ENCODE measurements around the gene CHN2.

CHN2 gene

DNA sequence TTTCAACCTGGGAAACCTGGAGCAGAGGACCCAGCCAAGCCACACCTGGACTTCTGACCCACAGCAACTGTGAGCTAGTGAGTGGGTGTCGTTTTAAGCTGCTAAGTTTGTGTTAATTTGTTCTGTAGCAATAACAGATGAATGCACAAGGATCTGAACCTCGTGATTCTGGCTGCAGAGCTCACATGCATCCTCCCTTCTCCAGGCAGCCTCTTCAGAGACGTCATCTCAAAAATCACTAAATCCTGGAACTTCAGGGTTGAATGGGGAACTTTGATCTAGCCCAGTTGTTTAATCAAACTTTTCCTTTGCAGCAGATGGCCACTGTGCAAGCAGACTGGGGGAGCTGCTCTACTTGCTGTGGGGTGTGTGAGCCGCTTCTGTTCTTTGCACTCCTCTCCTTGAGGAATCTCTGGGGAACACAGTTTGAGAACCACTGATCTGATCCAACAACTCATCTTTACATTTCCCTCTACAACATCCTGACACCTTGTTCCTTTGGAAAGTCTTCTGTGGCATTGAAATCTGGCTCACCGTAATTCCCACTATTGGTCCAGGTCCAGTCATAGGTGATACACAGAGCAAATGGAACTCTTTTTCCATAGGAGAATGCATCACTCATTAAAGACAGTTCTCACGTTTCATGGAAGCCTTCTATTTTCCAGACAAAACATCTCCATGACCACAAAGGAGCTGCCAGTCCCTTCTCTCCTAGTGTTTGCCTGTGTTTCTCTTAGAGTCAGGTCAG, 90.3 kb downstream of the CHN2 start:
- H3K36me3 ChIP-seq (ENCODE audit: insufficient read depth, low read length) = no peaks in the 10 kb centered on the region
- H3K9me3 ChIP-seq (ENCODE audit: control insufficient read depth, insufficient read depth, low read length) = no peaks in the 10 kb centered on the region
- peaks cover 17% of the 10 kb centered on the region for H3K4me1 ChIP-seq (ENCODE audit: insufficient read depth, low read length)
- H3K9ac ChIP-seq (ENCODE audit: low read depth, low read length) = no peak overlapping the region

DNA sequence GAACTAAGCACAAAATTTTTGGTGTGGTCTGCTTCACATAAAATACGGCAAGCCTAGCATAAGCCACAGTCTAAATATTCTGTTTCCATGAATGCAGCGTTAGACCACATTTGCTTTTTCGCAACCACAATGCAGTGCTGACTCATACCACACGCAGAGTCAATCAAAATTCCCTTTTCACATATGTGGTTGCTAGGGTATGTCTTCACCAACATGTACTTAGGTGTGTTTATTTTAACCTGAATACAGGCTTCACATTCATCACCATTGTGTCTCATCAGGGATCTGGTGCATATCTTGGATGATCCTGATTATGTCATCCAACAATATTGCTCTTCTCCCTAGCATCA, 90.8 kb downstream of the CHN2 start:
- peaks cover 22% of the 10 kb centered on the region for H3K4me1 ChIP-seq (ENCODE audit: insufficient read depth, low read length)

DNA sequence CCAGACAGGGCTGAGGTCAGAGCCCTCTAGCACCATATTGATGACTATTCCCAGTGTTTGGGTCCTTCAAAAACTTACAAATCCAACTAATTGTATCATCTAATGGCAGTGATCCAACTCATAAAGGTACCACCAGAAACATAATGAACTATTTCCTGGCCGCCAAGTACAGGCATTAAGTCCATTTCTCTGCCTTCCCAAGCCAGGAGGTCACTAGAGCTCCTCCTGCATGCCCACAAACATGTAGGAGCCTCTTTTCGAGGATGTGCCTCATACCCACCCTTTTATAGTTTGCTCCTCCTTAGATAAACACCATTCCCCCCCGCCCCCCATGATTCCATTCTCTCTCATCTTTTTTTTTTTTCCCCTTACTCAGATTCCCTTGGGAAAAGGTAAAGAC, 91.3 kb downstream of the CHN2 start:
- Histone ChIP-seq H3K4me1 (ENCODE audit: insufficient read depth, low read length) (peaks cover 22% of the 10 kb centered on the region), H3K9ac (ENCODE audit: low read depth, low read length) (no peak overlapping the region), H3K9me3 (ENCODE audit: control insufficient read depth, insufficient read depth, low read length) (no peaks in the 10 kb centered on the region), H3K36me3 (ENCODE audit: insufficient read depth, low read length) (no peaks in the 10 kb centered on the region)

More for the DNA sequence above, 90.8 kb downstream of the CHN2 start:
- Histone ChIP-seq H3K36me3 (ENCODE audit: insufficient read depth, low read length) (no peaks in the 10 kb centered on the region), H3K9me3 (ENCODE audit: control insufficient read depth, insufficient read depth, low read length) (no peaks in the 10 kb centered on the region), H3K9ac (ENCODE audit: low read depth, low read length) (no peak overlapping the region)

DNA sequence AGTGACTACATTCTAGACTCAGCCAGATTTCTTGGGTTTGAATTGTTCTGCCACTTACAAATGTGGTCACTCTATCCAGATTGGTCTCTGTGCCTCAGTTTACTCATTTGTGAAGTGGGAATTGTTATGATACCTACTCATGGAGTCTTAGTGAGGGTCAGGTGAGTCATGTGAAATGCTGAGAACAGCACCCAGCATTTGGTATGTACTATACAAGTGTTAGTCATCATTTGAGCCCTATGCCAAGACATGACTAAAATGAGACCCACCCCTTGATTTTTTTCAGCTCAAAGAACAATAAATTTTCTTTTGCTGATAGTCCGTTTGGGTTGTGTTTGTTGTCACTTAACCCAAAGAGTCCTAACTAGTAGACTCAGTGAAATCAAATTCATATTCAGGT, 92.8 kb downstream of the CHN2 start:
- Histone ChIP-seq H3K9ac (ENCODE audit: low read depth, low read length) (no peak overlapping the region), H3K36me3 (ENCODE audit: insufficient read depth, low read length) (no peaks in the 10 kb centered on the region), H3K4me1 (ENCODE audit: insufficient read depth, low read length) (peaks cover 22% of the 10 kb centered on the region), H3K9me3 (ENCODE audit: control insufficient read depth, insufficient read depth, low read length) (no peaks in the 10 kb centered on the region)

DNA sequence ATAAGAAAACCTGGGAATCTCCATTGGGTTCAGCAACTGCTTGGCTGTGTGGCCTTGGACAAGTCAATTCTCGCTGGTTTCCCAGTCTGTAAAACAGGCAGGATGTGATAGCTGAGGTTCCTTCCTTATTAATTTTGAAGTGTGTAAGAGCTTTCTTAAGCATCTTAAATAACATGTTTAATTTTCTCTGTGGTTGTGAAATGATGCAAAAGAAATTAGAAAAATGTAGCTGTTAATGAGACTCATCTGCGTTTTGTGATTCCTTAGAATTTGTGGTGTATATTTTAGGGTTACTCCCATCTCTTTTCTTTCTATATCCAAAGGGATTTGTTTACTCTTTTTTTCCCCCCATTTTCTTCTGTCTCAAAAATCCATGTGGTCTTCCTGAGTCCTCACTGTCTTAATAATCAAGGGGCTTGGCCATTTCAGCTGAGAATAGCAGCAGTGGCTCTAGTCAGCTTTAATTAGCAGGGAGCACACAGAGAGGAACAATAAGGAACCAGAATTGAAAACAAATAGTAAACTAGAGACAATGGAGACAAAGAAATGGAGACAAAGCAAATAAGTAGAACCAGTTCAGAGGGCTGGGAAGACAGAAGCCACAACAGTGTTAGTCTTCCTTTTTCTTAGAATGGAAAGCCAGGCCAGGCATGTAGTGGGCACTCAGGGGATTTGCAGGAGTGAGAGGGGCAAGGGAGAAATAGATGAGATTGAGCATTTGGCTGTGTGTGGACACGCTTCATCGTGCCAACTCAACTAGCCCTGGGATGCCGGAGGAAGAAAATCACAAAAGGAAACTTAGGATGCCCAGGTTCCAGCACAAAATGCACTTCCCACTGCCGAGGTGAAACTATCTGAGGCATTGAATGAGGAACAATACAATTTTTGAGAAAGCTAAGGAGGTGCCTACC, 93.9 kb downstream of the CHN2 start:
- Histone ChIP-seq H3K4me1 (ENCODE audit: insufficient read depth, low read length) (peaks cover 16% of the 10 kb centered on the region), H3K36me3 (ENCODE audit: insufficient read depth, low read length) (no peaks in the 10 kb centered on the region), H3K9me3 (ENCODE audit: control insufficient read depth, insufficient read depth, low read length) (no peaks in the 10 kb centered on the region), H3K9ac (ENCODE audit: low read depth, low read length) (no peak overlapping the region)

DNA sequence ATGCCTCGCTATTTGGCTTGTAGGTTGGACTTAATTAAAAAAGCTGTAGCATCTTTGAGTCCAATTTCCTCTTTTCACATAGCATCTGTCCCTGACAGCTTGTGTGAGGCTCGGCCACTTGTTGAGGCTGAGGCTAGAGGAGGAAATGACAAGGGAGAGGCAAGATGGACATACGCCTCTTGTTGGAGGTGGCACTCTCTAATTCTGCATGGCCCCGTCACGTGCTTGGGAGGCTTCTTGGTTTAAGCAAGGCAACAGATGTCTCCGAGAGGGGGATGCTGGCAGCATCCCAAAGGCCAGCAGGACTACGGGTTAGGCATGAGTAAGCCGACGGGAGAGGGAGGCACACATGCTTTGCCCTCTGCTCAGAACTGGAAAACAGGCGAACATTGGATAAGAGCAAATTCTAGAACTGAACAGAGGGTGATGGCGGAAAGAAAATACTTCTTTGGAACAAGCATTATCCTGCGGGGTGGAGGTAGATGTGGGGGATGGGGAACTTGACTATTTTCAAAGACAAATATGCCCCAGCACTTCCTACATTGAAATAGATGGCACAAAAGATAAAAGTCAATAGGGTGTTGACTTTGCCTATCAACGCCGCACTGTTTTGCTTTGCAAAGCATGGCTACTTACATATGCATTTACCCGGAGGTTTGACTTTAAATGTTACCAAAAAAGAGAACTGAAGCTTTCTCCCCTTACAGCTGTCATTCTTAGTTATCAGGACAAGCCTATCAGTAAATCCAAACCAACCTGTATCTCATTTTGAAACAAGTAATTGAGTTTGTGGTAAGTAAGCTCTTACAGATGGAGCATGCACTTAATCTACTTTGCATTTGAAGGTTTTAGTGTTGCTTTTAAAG, 94.8 kb downstream of the CHN2 start:
- Histone ChIP-seq H3K9ac (ENCODE audit: low read depth, low read length) (no peak overlapping the region), H3K4me1 (ENCODE audit: insufficient read depth, low read length) (peaks cover 16% of the 10 kb centered on the region)

DNA sequence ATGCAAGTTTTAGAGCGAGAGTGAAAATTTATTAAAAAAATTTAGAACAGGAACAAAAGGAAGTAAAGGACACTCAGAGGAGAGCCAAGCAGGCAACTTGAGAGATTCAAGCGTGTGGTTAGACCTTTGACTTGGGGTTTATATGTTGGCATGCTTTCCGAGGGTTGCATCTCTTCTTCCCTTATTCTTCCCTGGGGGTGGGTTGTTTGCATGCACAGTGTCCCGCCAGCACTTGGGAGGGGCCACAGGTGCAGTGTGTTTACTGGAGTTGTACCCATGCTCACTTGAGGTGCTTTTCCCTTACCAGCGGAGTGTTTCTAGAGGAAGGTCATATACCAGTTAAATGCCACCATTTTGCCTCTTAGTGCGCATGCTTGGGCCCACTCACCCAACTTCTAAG, 96.3 kb downstream of the CHN2 start:
- Histone ChIP-seq H3K4me1 (ENCODE audit: insufficient read depth, low read length) (peaks cover 16% of the 10 kb centered on the region), H3K36me3 (ENCODE audit: insufficient read depth, low read length) (no peaks in the 10 kb centered on the region), H3K9ac (ENCODE audit: low read depth, low read length) (no peak overlapping the region), H3K9me3 (ENCODE audit: control insufficient read depth, insufficient read depth, low read length) (no peaks in the 10 kb centered on the region)

More for the DNA sequence above, 94.8 kb downstream of the CHN2 start:
- Histone ChIP-seq H3K36me3 (ENCODE audit: insufficient read depth, low read length) (no peaks in the 10 kb centered on the region), H3K9me3 (ENCODE audit: control insufficient read depth, insufficient read depth, low read length) (no peaks in the 10 kb centered on the region)

DNA sequence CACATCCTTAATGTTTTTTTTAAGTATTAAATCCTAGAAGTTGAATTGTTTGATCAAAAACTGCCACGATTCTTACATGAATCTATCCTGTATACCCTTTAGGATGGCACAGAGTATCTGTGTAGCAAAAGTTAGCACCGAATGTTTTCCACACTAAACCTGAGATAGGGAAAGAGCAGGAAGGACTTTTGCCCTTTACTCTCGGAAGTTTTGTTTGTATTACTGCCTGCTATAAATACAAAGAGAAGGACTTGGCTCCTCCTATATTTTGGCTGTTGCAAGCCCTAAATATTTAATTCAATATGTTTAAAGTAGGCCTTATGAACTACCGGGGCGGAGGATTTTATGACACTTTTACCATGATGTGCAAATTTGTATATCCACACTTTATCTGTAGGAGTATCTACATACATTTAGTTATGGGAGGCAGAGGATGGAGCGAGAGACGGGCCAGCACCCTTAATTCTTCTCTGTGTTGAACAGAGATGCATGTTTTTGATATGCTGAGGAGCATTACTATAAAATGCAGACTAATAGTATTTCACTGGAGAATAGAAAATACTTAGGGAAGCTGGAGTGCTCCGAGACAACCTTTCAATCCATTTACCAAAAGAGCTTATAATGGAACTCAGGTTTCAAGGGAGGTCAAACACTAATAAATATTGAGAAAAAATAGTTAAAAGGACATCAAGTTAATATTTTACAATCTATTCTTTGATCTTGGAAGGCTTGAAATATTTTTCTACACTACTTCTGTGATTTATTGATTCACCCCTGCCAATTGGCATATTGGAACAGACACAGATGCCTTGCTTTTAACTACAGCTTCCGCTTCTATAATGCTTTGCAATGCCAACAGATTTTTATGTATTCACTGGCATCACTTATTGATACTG, 97.4 kb downstream of the CHN2 start:
- Histone ChIP-seq H3K4me1 (ENCODE audit: insufficient read depth, low read length) (peaks cover 21% of the 10 kb centered on the region), H3K36me3 (ENCODE audit: insufficient read depth, low read length) (no peaks in the 10 kb centered on the region)

DNA sequence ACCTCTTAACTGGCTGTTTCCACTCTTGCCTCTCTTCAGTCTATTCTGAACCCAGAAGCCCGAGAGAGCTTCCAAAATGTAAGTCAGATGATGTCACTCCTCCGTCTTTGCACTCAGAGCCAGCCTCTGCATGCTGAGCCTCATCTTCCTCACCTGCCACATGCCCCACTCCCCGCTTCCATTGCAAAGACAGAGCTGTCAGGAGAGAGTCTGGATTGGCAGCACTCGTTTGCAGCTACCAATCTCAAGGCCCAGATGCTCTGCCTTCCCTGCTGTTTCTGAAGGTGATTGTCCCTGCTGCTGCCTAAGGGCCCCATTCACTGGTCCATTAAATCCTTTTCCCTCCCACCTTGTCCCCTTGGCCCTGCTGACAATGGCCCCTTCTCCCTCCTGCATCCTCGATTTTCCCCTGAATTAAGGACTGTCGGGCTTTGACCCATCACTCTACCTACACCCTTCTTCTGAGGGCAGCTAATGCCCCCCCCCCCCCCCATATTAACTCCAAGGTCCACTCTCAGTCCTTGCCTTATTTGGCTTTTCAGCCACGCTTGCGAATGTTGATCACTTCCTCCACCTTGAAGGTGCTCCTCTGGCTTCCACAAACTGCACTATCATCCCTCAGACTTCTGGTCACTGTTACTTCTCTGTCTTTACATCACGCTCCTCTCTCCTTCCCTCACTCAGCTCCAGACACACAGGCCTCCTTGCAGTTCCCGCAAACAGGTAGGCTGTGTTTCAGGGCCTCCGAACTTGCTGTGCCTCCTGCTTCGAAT, 98.5 kb downstream of the CHN2 start:
- peaks cover 28% of the 10 kb centered on the region for H3K4me1 ChIP-seq (ENCODE audit: insufficient read depth, low read length)
- no peak overlapping the region for H3K9ac ChIP-seq (ENCODE audit: low read depth, low read length)
- no peaks in the 10 kb centered on the region for H3K9me3 ChIP-seq (ENCODE audit: control insufficient read depth, insufficient read depth, low read length)
- no peaks in the 10 kb centered on the region for H3K36me3 ChIP-seq (ENCODE audit: insufficient read depth, low read length)

More for the DNA sequence above, 97.4 kb downstream of the CHN2 start:
- Histone ChIP-seq H3K9me3 (ENCODE audit: control insufficient read depth, insufficient read depth, low read length) (no peaks in the 10 kb centered on the region), H3K9ac (ENCODE audit: low read depth, low read length) (no peak overlapping the region)

DNA sequence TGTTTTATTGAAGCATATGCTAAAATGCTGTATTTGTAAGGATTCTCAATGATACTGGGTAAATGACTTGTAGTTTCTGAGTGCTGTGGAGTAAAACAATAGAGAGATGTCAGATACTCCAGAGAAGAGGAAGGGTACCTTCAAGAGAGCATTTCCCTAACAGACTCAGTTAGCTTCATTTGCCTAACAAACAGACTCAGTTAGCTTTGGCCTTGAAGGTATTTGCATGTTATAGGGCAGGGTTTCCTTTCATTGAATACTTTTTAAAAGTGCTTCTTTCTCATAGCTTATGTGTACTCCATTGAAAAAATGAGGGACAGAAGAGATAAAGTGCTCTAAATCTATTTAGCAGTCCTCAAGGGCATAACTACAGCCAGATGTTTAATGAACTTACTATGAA, 101.8 kb downstream of the CHN2 start:
- no peaks in the 10 kb centered on the region for H3K36me3 ChIP-seq (ENCODE audit: insufficient read depth, low read length)

DNA sequence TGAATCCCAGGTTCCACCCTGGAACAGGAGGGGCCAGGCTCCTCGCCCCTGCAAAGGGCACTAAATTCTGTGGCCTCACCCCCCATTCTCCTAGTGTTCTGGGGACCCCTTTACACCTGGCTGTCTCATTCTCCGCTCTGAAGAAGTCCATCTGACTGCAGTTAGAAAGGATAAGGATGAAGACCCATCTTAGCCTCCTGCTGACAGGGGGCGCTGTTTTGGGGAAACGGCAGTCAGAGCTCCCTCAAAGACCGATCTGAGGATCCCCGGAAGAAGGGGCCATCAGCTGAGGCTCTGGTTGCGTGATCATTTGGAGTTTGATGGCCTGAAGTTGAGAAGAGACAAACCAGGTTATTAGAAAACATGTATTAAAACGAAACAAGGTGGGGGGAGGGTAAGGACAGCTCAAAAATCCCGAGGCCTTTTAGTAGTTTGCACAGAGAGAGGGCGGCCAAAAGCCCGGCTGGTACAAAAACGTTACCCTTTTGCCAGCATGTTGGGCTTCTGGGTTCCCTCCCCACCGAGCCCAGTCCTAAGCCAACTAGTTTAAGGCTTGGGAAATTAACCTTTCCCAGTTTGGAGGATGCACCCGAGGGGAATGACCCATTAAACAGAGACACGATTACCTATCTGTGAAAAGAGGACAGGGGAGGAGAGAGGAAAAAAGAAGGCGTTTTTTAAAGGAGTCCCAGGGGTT, 102.8 kb downstream of the CHN2 start:
- Histone ChIP-seq H3K9ac (ENCODE audit: low read depth, low read length) (peak overlapping the region; percentile 6; the same call in 1 of the 2 replicates), H3K4me1 (ENCODE audit: insufficient read depth, low read length) (peaks cover 32% of the 10 kb centered on the region), H3K9me3 (ENCODE audit: control insufficient read depth, insufficient read depth, low read length) (no peaks in the 10 kb centered on the region), H3K36me3 (ENCODE audit: insufficient read depth, low read length) (no peaks in the 10 kb centered on the region)

More for the DNA sequence above, 101.8 kb downstream of the CHN2 start:
- H3K9me3 ChIP-seq (ENCODE audit: control insufficient read depth, insufficient read depth, low read length) = no peaks in the 10 kb centered on the region
- H3K9ac ChIP-seq (ENCODE audit: low read depth, low read length) = no peak overlapping the region
- H3K4me1 ChIP-seq (ENCODE audit: insufficient read depth, low read length) = peaks cover 32% of the 10 kb centered on the region

DNA sequence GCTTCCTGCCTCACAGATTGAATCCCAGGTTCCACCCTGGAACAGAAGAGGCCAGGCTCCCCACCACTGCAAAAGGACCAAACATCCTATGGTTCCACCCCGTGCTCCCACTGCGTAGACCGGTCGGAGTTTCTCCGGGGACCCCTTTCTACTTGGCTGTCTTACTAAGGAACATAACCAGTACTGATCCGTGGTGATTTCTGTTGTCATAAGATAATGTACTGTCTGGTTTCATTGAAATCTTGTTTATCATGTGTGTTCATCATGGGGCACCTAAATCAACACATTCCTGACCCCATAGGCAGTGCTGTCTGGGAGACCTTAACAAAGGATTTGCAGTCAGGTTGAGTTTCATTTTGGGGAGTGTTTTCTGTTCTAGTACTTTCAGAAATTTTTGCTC, 104.5 kb downstream of the CHN2 start:
- Histone ChIP-seq H3K4me1 (ENCODE audit: insufficient read depth, low read length) (peaks cover 32% of the 10 kb centered on the region), H3K9ac (ENCODE audit: low read depth, low read length) (no peak overlapping the region), H3K36me3 (ENCODE audit: insufficient read depth, low read length) (no peaks in the 10 kb centered on the region), H3K9me3 (ENCODE audit: control insufficient read depth, insufficient read depth, low read length) (no peaks in the 10 kb centered on the region)

All from ES-I3 (cell line).